HEK293 (cell line): Measurements from ENCODE around the gene MIER3.

ENCODE experiments used
- CTCF ChIA-PET: fragments of 350-600 bp; formaldehyde crosslinking; extraction: SDS; loops from one replicate; lab custom pipeline; 2021; ENCODE audit warnings: antibody characterized with exemption; lab: Yijun Ruan, JAX
- POLR2A ChIA-PET: fragments of 300-600 bp; formaldehyde crosslinking; extraction: SDS; loops from one replicate; lab custom pipeline; 2020; ENCODE audit warnings: antibody characterized with exemption, inconsistent platforms; lab: Yijun Ruan, JAX
- H3K27ac ChIP-seq: fragments of 200-500 bp; sonication (Bioruptor generic); 2 replicates; pipeline ENCODE4 v1.5.1; 2014; ENCODE audit warnings: low read depth, low read length, control low read depth, inconsistent platforms; ENCODE audit errors: extremely low read depth
- H3K36me3 ChIP-seq, 2 experiments: fragments of 200-500 bp in 1 of 2; sonication (Bioruptor generic) in 1 of 2; 1 replicate in 1 of 2; 2 replicates in 1 of 2; pipeline ENCODE4 v1.5.1; 2014 to 2017; ENCODE audit warnings: inconsistent platforms in 2 of 2, low read length in 2 of 2; ENCODE audit not compliant: control insufficient read depth in 2 of 2, insufficient read depth in 1 of 2
- H3K4me1 ChIP-seq: fragments of 200-500 bp; sonication (Bioruptor generic); 2 replicates; pipeline ENCODE4 v1.5.1; 2014; ENCODE audit warnings: mild to moderate bottlenecking, low read length, inconsistent platforms; ENCODE audit not compliant: control insufficient read depth, insufficient read depth
- H3K4me3 ChIP-seq: 2 replicates; pipeline ENCODE4 v1.5.1; 2011; ENCODE audit warnings: low read depth, mild to moderate bottlenecking, control low read depth, low read length, moderate library complexity
- H3K9me3 ChIP-seq: fragments of 200-500 bp; sonication (Bioruptor generic); 2 replicates; pipeline ENCODE4 v1.5.1; 2014; ENCODE audit warnings: low read depth, low read length, inconsistent platforms; ENCODE audit not compliant: control insufficient read depth, insufficient read depth
- BCL11B ChIP-seq: fragments of 450-650 bp; formaldehyde crosslinking; IDR thresholded peaks from 2 replicates; pipeline ENCODE4 v1.5.1; 2016; ENCODE audit warnings: low read depth, missing biosample characterization, missing genetic modification characterization
- FEZF1 ChIP-seq: fragments of 450-650 bp; formaldehyde crosslinking; IDR thresholded peaks from 2 replicates; pipeline ENCODE4 v1.5.1; 2016; ENCODE audit warnings: missing biosample characterization, missing genetic modification characterization
- GLIS1 ChIP-seq: fragments of 450-650 bp; formaldehyde crosslinking; IDR thresholded peaks from 2 replicates; pipeline ENCODE4 v1.5.1; 2016; ENCODE audit warnings: missing biosample characterization, missing genetic modification characterization
- GLIS2 ChIP-seq: fragments of 450-650 bp; formaldehyde crosslinking; IDR thresholded peaks from 2 replicates; pipeline ENCODE4 v1.5.1; 2016; ENCODE audit warnings: missing biosample characterization, missing genetic modification characterization
- HIC1 ChIP-seq: fragments of 450-650 bp; formaldehyde crosslinking; IDR thresholded peaks from 2 replicates; pipeline ENCODE4 v1.5.1; 2016; ENCODE audit warnings: missing biosample characterization, missing genetic modification characterization
- IKZF3 ChIP-seq: fragments of 450-650 bp; IDR thresholded peaks from 2 replicates; pipeline ENCODE4 v1.5.0; 2018; ENCODE audit warnings: missing biosample characterization, mild to moderate bottlenecking, missing genetic modification characterization, moderate library complexity
- PATZ1 ChIP-seq: fragments of 450-650 bp; formaldehyde crosslinking; IDR thresholded peaks from 2 replicates; pipeline ENCODE4 v1.5.1; 2016; ENCODE audit warnings: missing biosample characterization, missing genetic modification characterization
- PBX3 ChIP-seq: sonication (generic); formaldehyde crosslinking; IDR thresholded peaks from 2 replicates; pipeline ENCODE4 v1.8.1; 2022; ENCODE audit warnings: mild to moderate bottlenecking, moderate library complexity, missing genetic modification reagents
- SCRT2 ChIP-seq: fragments of 450-650 bp; formaldehyde crosslinking; IDR thresholded peaks from 2 replicates; pipeline ENCODE4 v1.5.1; 2016; ENCODE audit warnings: missing biosample characterization, missing genetic modification characterization
- ZBTB10 ChIP-seq: fragments of 450-650 bp; formaldehyde crosslinking; IDR thresholded peaks from 2 replicates; pipeline ENCODE4 v1.5.1; 2016; ENCODE audit warnings: missing biosample characterization, missing genetic modification characterization
- ZBTB17 ChIP-seq: fragments of 450-650 bp; formaldehyde crosslinking; IDR thresholded peaks from 2 replicates; pipeline ENCODE4 v1.5.1; 2016; ENCODE audit warnings: missing biosample characterization, missing genetic modification characterization
- ZBTB20 ChIP-seq: fragments of 450-650 bp; formaldehyde crosslinking; IDR thresholded peaks from 2 replicates; pipeline ENCODE4 v1.5.1; 2016; ENCODE audit warnings: missing biosample characterization, missing genetic modification characterization
- ZBTB7A ChIP-seq: fragments of 450-650 bp; formaldehyde crosslinking; IDR thresholded peaks from 2 replicates; pipeline ENCODE4 v1.5.1; 2016; ENCODE audit warnings: low read depth, missing biosample characterization, missing genetic modification characterization
- ZEB2 ChIP-seq: fragments of 450-650 bp; formaldehyde crosslinking; IDR thresholded peaks from 2 replicates; pipeline ENCODE4 v1.5.1; 2016; ENCODE audit warnings: missing biosample characterization, missing genetic modification characterization
- ZNF280D ChIP-seq: fragments of 450-650 bp; formaldehyde crosslinking; IDR thresholded peaks from 2 replicates; pipeline ENCODE4 v1.5.1; 2016; ENCODE audit warnings: missing biosample characterization, missing genetic modification characterization
- ZNF335 ChIP-seq: fragments of 450-650 bp; formaldehyde crosslinking; conservative IDR thresholded peaks from 2 replicates; pipeline ENCODE4 v1.5.1; 2016; ENCODE audit warnings: missing biosample characterization, missing genetic modification characterization
- ZNF366 ChIP-seq: fragments of 450-650 bp; formaldehyde crosslinking; conservative IDR thresholded peaks from 2 replicates; pipeline ENCODE4 v1.5.1; 2016; ENCODE audit warnings: missing biosample characterization, missing genetic modification characterization
- ZNF433 ChIP-seq: fragments of 450-650 bp; formaldehyde crosslinking; IDR thresholded peaks from 2 replicates; pipeline ENCODE4 v1.5.1; 2016; ENCODE audit warnings: missing biosample characterization, missing genetic modification characterization, low read depth
- ZNF600 ChIP-seq: fragments of 450-650 bp; formaldehyde crosslinking; IDR thresholded peaks from 2 replicates; pipeline ENCODE4 v1.5.1; 2016; ENCODE audit warnings: missing biosample characterization, missing genetic modification characterization
- ZXDB ChIP-seq: fragments of 450-650 bp; formaldehyde crosslinking; IDR thresholded peaks from 2 replicates; pipeline ENCODE4 v1.5.1; 2016; ENCODE audit warnings: missing biosample characterization, missing genetic modification characterization

MIER3 gene

DNA sequence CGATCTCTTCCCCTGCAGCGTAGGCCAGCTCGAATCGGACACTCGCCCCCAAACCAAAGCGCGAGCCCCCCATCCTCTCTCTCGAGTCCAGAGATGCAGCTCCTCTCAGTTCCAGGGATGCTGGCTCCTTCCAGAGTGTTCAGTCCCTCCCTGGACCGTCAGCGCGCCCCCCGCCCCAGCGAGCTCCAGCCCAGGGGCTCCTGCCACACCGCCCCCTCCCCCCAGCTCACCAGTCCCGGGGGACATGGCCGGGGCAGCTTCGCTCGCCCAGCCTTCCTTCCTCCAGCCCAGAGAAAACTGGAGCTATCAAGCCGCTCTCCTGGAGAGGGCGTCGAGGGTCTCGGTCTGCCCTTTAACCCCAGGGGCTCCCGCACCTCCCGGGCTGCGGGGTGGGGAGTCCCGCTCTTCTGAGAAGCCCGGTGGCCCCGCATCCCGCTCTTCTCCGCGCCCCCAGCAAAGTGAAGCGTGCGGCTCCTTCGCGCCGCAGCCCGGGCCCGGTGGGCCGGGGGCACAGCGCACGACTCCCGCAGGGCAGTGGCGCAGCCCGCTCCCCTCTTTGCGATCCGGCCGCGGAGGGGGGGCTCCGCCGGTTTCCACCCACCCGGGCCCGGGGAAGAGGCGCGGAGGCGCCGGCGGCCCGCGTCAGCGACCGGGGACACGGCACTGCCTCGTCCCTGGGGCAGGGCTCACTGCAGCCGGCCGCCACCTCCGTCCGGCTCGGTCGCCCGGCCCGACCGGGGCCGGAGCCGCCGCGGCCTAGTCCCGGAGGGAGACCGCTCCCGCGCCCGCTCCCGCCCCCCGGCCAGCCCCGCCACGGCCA is 587 bp downstream of the MIER3 start (continued):
- TF ChIP-seq ZEB2 (peak; percentile 45; the same call in 1 of the 2 replicates), PBX3 (CRISPR knock-in tag) (no peak), GLIS1 (tag by site-specific recombination) (peak; percentile 31; the same call in 1 of the 2 replicates), PATZ1 (tag by site-specific recombination) (peak; percentile 79), ZNF433 (tag by site-specific recombination) (no peak), GLIS2 (tag by site-specific recombination) (peak; percentile 81), ZBTB20 (0 out of 2 replicates have a peak, but pooled peaks have one; percentile 13), ZXDB (tag by site-specific recombination) (0 out of 2 replicates have a peak, but pooled peaks have one; percentile 18)

GRCh38 chr5:56950626-56951125 is 1.2 kb downstream of the MIER3 start:
- POLR2A ChIA-PET: interaction anchor here (0.5 to 1.7 kb wide), 11 partner anchors 13 to 223 kb away, joined by 3 to 18 read pairs (median 5); partner anchors contain the start of gene GPBP1
- Histone ChIP-seq H3K27ac (peak overlapping the region; percentile 89), H3K9me3 (no peaks in the 10 kb centered on the region), H3K4me1 (0 out of 2 replicates have a peak, but pooled peaks cover 5% of the 10 kb centered on the region), H3K36me3 (peaks cover 9 to 34% of the 10 kb centered on the region in 2 experiments), H3K4me3 (peak overlapping the region; percentile 69)
- CTCF ChIA-PET: interaction anchor here (0.5 to 2.3 kb wide), 3 partner anchors 187 to 1508 kb away, joined by 3 to 10 read pairs (median 4); no protein-coding TSS in a partner anchor
- TF ChIP-seq ZNF335 (tag by site-specific recombination): peak; percentile 99
- TF ChIP-seq ZBTB10 (tag by site-specific recombination): peak; percentile 45; the same call in 1 of the 2 replicates
- no peak for TF ChIP-seq ZBTB7A
- peak; percentile 84 for TF ChIP-seq ZBTB17 (tag by site-specific recombination)
- no peak for TF ChIP-seq ZNF280D (tag by site-specific recombination)
- peak; percentile 87 for TF ChIP-seq FEZF1
- TF ChIP-seq PATZ1 (tag by site-specific recombination): peak; percentile 77
- 0 out of 2 replicates have a peak, but pooled peaks have one; percentile 11 for TF ChIP-seq IKZF3 (tag by site-specific recombination)
- peak; percentile 24; the same call in 1 of the 2 replicates for TF ChIP-seq ZNF366
- TF ChIP-seq ZEB2: peak; percentile 33; the same call in 1 of the 2 replicates
- no peak for TF ChIP-seq BCL11B (tag by site-specific recombination)
- peak; percentile 90 for TF ChIP-seq ZBTB20
- TF ChIP-seq HIC1 (tag by site-specific recombination): peak; percentile 73
- TF ChIP-seq SCRT2 (tag by site-specific recombination): peak; percentile 95
- TF ChIP-seq ZNF600 (tag by site-specific recombination): peak; percentile 78; the same call in 1 of the 2 replicates
